ENCODE measurements around the gene TRH. TPM values are rescaled to one million over a fixed set of nuclear protein-coding genes. Genes with fewer than 3 reads are reported as not detected.
A peak's percentile ranks its signal among the peaks of the same experiment; 100 is the strongest.

TRH gene
- total RNA-seq = not detected

- H3K27ac ChIP-seq = no peak within 1 kb of the TSS
- DNase-seq (ENCODE audit: low spot score in 2 of 2) = no peak
- no peaks in the 10 kb centered on the region for H3K36me3 ChIP-seq
- 0 to 3% methylated on average over 7 to 14 of the region's 30 CpGs for WGBS, 2 donors
- no peak for TF ChIP-seq POLR2A (IDR thresholded peaks at IDR 0.05)
- no peak for TF ChIP-seq EP300 (IDR thresholded peaks at IDR 0.05)
- no peak for TF ChIP-seq CTCF (IDR thresholded peaks at IDR 0.05)
- peaks cover 0 to 20% (median 16%) of the 10 kb centered on the region in 4 donors for H3K4me1 ChIP-seq
- peaks cover 0 to 64% of the 10 kb centered on the region in 2 donors for H3K27me3 ChIP-seq
- H3K4me3 ChIP-seq = peak within 1 kb of the TSS in 2 of 4 donors; percentile 9 to 26
- H3K9me3 ChIP-seq = no peaks in the 10 kb centered on the region
Measured at GRCh38 chr3:129974564-129974832, at the start of gene TRH. Gene TRH, plus strand, starts transcription at chr3:129974720. Its CDS starts 1,097 bp downstream, at chr3:129975817.

- no peaks in the 10 kb centered on the region for H3K4me1 ChIP-seq
- TF ChIP-seq CTCF (IDR thresholded peaks at IDR 0.05) (no peak), EP300 (IDR thresholded peaks at IDR 0.05) (no peak), POLR2A (IDR thresholded peaks at IDR 0.05) (no peak)
- H3K4me3 ChIP-seq = no peak overlapping the region
- peaks cover 0 to 50% (median 10%) of the 10 kb centered on the region in 4 donors for H3K9me3 ChIP-seq
- no peaks in the 10 kb centered on the region for H3K36me3 ChIP-seq
- DNase-seq (ENCODE audit: low spot score in 2 of 2) = no peak
- no peak overlapping the region for H3K27ac ChIP-seq
- H3K27me3 ChIP-seq = no peaks in the 10 kb centered on the region
- 65 to 66% methylated on average over 5 of the region's 5 CpGs for WGBS, 2 donors
Measured at GRCh38 chr3:129927072-129927471, 47.4 kb upstream of the TRH start.

- no peak for TF ChIP-seq CTCF (IDR thresholded peaks at IDR 0.05)
- TF ChIP-seq EP300 (IDR thresholded peaks at IDR 0.05) = no peak
- TF ChIP-seq POLR2A (IDR thresholded peaks at IDR 0.05) = no peak
- WGBS, 2 donors = 79 to 83% methylated on average over 1 of the region's 1 CpG
- H3K27me3 ChIP-seq = no peaks in the 10 kb centered on the region
- DNase-seq (ENCODE audit: low spot score in 2 of 2) = no peak
- peaks cover 0 to 2% (median 0%) of the 10 kb centered on the region in 4 donors for H3K4me1 ChIP-seq
- H3K9me3 ChIP-seq = peaks cover 0 to 37% (median 8%) of the 10 kb centered on the region in 4 donors
- H3K36me3 ChIP-seq = no peaks in the 10 kb centered on the region
- no peak overlapping the region for H3K27ac ChIP-seq
- no peak overlapping the region for H3K4me3 ChIP-seq
Measured at GRCh38 chr3:129929383-129929782, 45.1 kb upstream of the TRH start.

DNA sequence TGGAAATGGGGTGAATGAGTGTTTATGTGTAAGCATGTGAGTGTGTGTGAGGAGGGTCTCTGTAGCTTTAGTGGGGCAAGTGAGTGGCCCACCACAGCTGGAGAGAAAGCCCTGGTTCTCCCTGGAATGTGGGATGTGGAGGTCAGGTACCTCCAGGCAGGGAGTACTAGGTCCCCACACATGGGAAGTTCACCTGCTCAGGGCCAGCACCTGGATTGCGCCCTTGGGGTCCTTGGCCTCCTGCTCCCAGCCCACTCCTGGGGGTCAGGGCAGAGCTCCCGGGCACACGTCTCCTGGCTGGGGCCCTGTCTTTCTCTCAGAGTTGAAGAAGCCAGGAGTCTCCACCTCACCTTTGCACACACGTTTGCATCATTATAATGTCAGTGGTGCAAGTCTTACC is 41.0 kb upstream of the TRH start:
- Histone ChIP-seq H3K27ac (no peak overlapping the region), H3K4me1 (peaks cover 0 to 20% (median 0%) of the 10 kb centered on the region in 4 donors), H3K4me3 (no peak overlapping the region), H3K9me3 (peaks cover 0 to 32% (median 8%) of the 10 kb centered on the region in 4 donors), H3K36me3 (no peaks in the 10 kb centered on the region), H3K27me3 (no peaks in the 10 kb centered on the region)
- WGBS, 2 donors = 75 to 88% methylated on average over 4 of the region's 4 CpGs
- DNase-seq (ENCODE audit: low spot score in 2 of 2) = no peak
- no peak for TF ChIP-seq CTCF (IDR thresholded peaks at IDR 0.05)
- no peak for TF ChIP-seq POLR2A (IDR thresholded peaks at IDR 0.05)
- TF ChIP-seq EP300 (IDR thresholded peaks at IDR 0.05) = no peak

DNA sequence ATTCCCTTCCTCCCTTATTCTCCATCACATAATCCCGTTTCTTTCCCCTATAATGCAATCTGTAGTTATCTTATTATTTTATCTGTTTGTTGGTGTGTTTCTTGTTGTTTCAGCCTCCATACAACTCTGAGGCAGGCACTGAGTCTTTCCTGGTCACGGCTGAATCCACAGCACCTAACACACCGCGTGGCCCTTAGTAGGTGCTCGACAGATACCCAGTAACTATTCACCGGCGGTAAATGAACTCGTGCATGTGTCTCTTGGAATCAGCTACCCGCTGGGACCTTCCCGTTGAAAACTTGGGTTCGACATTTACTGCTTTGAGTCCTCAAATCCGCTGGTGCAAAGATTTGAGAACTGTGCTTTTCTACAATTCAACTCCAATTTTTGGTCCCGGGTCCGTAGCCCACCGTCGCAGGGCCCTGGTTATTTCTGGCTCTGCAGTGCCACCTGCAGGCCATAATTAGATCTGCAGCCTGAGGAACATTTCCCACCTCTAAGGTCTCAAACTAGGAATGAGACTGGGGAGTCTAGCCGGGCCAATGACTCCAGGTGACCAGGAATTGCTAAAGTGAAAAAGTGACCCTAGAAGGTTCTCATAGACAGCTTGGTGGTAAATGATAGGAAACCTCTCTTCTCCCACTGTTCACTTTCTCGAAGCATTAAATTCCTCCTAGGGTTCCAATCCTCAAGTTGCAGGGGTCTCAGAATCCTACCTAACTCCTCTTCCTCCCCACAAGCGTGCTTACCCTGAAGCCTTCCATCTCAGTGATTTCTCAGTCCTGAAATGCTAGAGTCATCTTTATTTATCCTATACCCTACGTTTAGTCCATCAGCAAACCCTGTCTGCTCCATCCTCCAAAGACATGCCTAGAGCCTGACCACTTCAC is 40.0 kb upstream of the TRH start:
- no peaks in the 10 kb centered on the region for H3K36me3 ChIP-seq
- DNase-seq (ENCODE audit: low spot score in 2 of 2) = no peak
- H3K4me1 ChIP-seq = peaks cover 0 to 20% (median 0%) of the 10 kb centered on the region in 4 donors
- H3K27ac ChIP-seq = no peak overlapping the region
- no peaks in the 10 kb centered on the region for H3K27me3 ChIP-seq
- 34% methylated on average over 20 of the region's 20 CpGs for WGBS, 2 donors
- TF ChIP-seq POLR2A (IDR thresholded peaks at IDR 0.05) = no peak
- TF ChIP-seq EP300 (IDR thresholded peaks at IDR 0.05) = no peak
- peak; percentile 88 to 93 (median 89) for TF ChIP-seq CTCF (IDR thresholded peaks at IDR 0.05)
- peak overlapping the region in 1 of 4 donors; percentile 20 for H3K4me3 ChIP-seq
- H3K9me3 ChIP-seq = peaks cover 0 to 22% (median 2%) of the 10 kb centered on the region in 4 donors

All from tibial nerve (tissue), 4 donors.